Spleen (tissue), 11 donors: ENCODE results near the gene ABLIM2. TPM values are rescaled to one million over a fixed set of nuclear protein-coding genes. Genes with fewer than 3 reads are reported as not detected.
A peak's percentile ranks its signal among the peaks of the same experiment; 100 is the strongest.

Experiments
- DNase-seq: peaks from one replicate; pipeline ENCODE4 v3.0.0-alpha.2; 2020
- H3K27ac ChIP-seq, 8 donors: fragments of 200-600 bp; sonication (generic) in 7 of 8; 1 replicate in 4 of 8; 2 replicates in 4 of 8; pipeline versions ENCODE4 v1.5.0 to v1.8.0; 2016 to 2021; ENCODE audit warnings: inconsistent platforms in 4 of 8, mild to moderate bottlenecking in 4 of 8, moderate library complexity in 1 of 8
- H3K27me3 ChIP-seq, 7 donors: fragments of 200-600 bp; sonication (generic) in 6 of 7; replicated peaks in 1 of 7; 1 replicate in 4 of 7; 2 replicates in 3 of 7; pipeline versions ENCODE4 v1.5.0 to v1.8.0; 2016 to 2021; ENCODE audit warnings: inconsistent platforms in 3 of 7, mild to moderate bottlenecking in 1 of 7
- H3K36me3 ChIP-seq, 6 donors: fragments of 200-600 bp; sonication (generic) in 5 of 6; 1 replicate in 4 of 6; 2 replicates in 2 of 6; pipeline versions ENCODE4 v1.5.0 to v1.8.0; 2016 to 2021; ENCODE audit warnings: inconsistent platforms in 2 of 6
- H3K4me1 ChIP-seq, 6 donors: fragments of 200-600 bp; sonication (generic) in 5 of 6; 1 replicate in 3 of 6; 2 replicates in 3 of 6; pipeline versions ENCODE4 v1.5.0 to v1.8.0; 2016 to 2021; ENCODE audit warnings: inconsistent platforms in 3 of 6
- H3K4me3 ChIP-seq, 8 donors: fragments of 200-600 bp; sonication (generic) in 7 of 8; 1 replicate in 4 of 8; 2 replicates in 4 of 8; pipeline versions ENCODE4 v1.5.0 to v1.8.0; 2016 to 2021; ENCODE audit warnings: inconsistent platforms in 4 of 8, mild to moderate bottlenecking in 4 of 8, moderate library complexity in 2 of 8
- H3K9me3 ChIP-seq, 8 donors: fragments of 200-600 bp; sonication (generic) in 7 of 8; 1 replicate in 4 of 8; 2 replicates in 4 of 8; pipeline versions ENCODE4 v1.5.0 to v1.8.0; 2016 to 2021; ENCODE audit warnings: inconsistent platforms in 4 of 8
- POLR2A ChIP-seq, 3 donors: fragments of 450-650 bp; IDR thresholded peaks; one replicate each; pipeline ENCODE4 v1.5.1; 2017; ENCODE audit warnings: antibody characterized with exemption in 3 of 3, mild to moderate bottlenecking in 1 of 3
- POLR2AphosphoS5 ChIP-seq, 3 donors: sonication (generic); formaldehyde crosslinking; IDR thresholded peaks; one replicate each; pipeline ENCODE4 v1.5.1; 2017; ENCODE audit warnings: antibody characterized with exemption in 3 of 3
- WGBS, 5 donors: extraction: QIAGEN DNeasy Blood & Tissue Kit in 3 of 5; methylation state at CpG; one replicate each; pipeline versions ENCODE4 v1.1.5 to v1.1.7; 2013 to 2018; 5-methylcytosine and 5-hydroxymethylcytosine counted together
- intact Hi-C: fragments of 100-400 bp; cut with DNase I; formaldehyde crosslinking; loops from one replicate; pipeline ENCODE4 v1.15.0; 2023; ENCODE audit warnings: low total_unique reads
- polyA plus RNA-seq, 3 donors: library from polyadenylated mRNA; stranded (reverse); fragments of 200-250 nt; gene quantifications; one replicate each; pipeline ENCODE4 v1.2.1, GENCODE V29; 2013
- total RNA-seq, 7 donors: library from RNA; depleted of rRNA in 3 of 7; stranded (reverse); fragments of >200 nt in 3 of 7; fragmentation: NEBNext Ultra II Directional in 4 of 7; extraction: Animal tissue kit (Norgen Biotek cat#: 25700) in 4 of 7; gene quantifications; one replicate each; pipeline versions ENCODE4 v1.1.0 to v1.2.1, GENCODE V29; 2016 to 2021
- TF ChIP-seq, protein P1 (sequence below), 11 experiments: fragments of 200-600 bp in 7 of 11; fragments of 450-650 bp in 4 of 11; sonication (generic) in 4 of 11; IDR thresholded peaks in 8 of 11; conservative IDR thresholded peaks in 3 of 11; 1 replicate in 7 of 11; 2 replicates in 4 of 11; pipeline versions ENCODE4 v1.4.0 to v1.8.0; 2016 to 2021; ENCODE audit warnings: antibody characterized with exemption in 11 of 11, inconsistent platforms in 4 of 11, mild to moderate bottlenecking in 1 of 11
- donor health status: healthy with polysubstance abuse.
- donor health status: DM: no; HTN: no; CAD: no; lungs with moderate emphysema.
- donor health status: DM: no; HTN: no; CAD: no.
- donor health status: Bipolar disorder and iron deficiency.
- donor health status: healthy.
- donor health status: DM: no; HTN: no; CAD: no.
- donor health status: DM: yes; HTN: yes; CAD: no.

The ABLIM2 gene
- total and polyA plus RNA-seq, 10 donors = 11.8 to 127 (median 62.8) TPM

DNA sequence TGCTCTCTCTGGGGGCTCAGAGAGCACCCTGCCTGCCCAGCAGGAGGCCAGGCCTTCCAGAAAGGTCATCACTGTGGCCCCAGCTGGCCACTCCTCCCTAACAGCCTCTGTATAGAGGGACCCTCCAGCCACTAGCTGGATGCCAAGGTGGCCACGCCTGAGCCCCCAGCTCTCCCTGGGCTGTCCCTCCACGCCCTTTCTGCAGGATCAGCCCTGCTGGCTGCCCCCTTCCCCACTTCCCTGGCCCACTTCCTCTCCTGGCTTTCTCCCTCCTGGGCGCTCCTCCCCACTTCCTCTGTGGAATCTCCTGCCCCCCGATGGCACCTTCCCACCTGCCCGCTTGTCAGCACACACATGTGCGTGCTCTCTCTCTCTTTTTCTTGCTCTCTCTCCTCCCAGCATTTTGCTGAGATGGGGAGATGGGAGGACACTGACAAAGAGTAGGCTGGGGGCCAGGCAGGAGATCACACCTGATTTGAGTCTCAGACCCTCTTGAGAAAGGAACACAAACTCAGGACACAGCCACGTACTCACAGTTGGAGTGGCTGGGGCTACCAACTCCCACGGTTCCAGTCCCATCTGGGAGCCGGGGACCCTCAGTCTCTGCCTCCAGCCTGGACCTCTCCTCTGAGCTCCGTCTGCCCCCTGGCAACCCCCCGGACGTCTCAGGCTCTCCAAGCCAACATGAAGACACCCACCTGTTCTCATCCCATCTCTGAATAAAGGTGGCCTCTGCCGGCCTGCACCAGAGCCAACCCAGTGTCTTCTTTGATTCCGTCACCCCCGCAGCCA is 156.9 kb downstream of the ABLIM2 start:
- Histone ChIP-seq H3K4me3 (no peak overlapping the region), H3K36me3 (peaks cover 0 to 83% (median 21%) of the 10 kb centered on the region in 6 donors), H3K27ac (peak overlapping the region in 1 of 8 donors; percentile 11), H3K4me1 (no peaks in the 10 kb centered on the region), H3K9me3 (no peaks in the 10 kb centered on the region), H3K27me3 (no peaks in the 10 kb centered on the region)
- intact Hi-C loops = no loop called here
- TF ChIP-seq POLR2AphosphoS5 (IDR thresholded peaks at IDR 0.05) (no peak), POLR2A (IDR thresholded peaks at IDR 0.05) (no peak)
- TF ChIP-seq, protein P1, sequence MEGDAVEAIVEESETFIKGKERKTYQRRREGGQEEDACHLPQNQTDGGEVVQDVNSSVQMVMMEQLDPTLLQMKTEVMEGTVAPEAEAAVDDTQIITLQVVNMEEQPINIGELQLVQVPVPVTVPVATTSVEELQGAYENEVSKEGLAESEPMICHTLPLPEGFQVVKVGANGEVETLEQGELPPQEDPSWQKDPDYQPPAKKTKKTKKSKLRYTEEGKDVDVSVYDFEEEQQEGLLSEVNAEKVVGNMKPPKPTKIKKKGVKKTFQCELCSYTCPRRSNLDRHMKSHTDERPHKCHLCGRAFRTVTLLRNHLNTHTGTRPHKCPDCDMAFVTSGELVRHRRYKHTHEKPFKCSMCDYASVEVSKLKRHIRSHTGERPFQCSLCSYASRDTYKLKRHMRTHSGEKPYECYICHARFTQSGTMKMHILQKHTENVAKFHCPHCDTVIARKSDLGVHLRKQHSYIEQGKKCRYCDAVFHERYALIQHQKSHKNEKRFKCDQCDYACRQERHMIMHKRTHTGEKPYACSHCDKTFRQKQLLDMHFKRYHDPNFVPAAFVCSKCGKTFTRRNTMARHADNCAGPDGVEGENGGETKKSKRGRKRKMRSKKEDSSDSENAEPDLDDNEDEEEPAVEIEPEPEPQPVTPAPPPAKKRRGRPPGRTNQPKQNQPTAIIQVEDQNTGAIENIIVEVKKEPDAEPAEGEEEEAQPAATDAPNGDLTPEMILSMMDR (IDR thresholded peaks at IDR 0.05 in 8 of 11, conservative IDR thresholded peaks at IDR 0.05 in 3 of 11) = no peak
- 71 to 77% (median 74%) methylated on average over 15 of the region's 15 CpGs for WGBS, 5 donors
- DNase-seq = no peak

DNA sequence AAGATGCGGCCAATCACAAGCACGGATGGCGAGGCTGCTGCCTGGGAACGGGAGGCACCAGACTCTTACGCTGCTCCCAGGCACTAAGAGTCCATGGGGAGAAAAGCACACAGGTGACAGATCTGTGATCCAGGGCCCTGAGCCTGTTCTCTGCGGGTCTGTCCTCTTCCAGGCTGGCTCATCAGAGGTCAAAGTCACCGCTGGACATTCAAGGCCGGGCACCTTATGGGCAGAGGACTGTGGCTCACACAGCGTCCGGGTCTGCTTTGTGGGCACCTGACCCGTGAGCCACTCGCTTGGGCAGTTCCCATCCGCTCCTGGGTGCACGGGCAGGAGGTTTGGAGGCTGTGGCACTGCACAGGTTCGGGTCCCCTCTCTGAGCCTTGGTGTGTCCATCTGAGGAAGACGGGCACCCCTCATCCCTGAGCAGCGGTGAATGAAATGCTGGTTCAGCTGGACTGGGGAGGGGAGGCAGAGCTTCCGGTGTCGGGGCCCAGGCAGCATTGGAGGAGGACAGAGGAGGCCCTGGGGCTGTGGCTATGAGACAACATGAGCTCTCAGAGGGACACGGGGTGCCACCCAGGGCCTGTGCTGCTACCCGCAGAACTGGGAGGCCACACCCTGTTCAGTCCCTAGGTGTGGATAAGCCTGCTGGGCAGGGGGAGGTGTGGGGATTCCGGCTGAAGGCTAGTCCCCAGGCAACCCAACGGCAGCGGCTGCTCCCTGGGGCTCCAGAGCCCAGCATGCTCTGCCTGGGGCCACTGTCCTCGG is 157.7 kb downstream of the ABLIM2 start:
- no peak for DNase-seq
- TF ChIP-seq, protein P1 (IDR thresholded peaks at IDR 0.05 in 8 of 11, conservative IDR thresholded peaks at IDR 0.05 in 3 of 11) = no peak
- TF ChIP-seq POLR2A (IDR thresholded peaks at IDR 0.05) = no peak
- no peak for TF ChIP-seq POLR2AphosphoS5 (IDR thresholded peaks at IDR 0.05)
- Histone ChIP-seq H3K36me3 (peaks cover 0 to 75% (median 18%) of the 10 kb centered on the region in 6 donors), H3K27me3 (no peaks in the 10 kb centered on the region), H3K27ac (peak overlapping the region in 1 of 8 donors; percentile 11), H3K4me3 (no peak overlapping the region), H3K9me3 (no peaks in the 10 kb centered on the region), H3K4me1 (no peaks in the 10 kb centered on the region)
- WGBS, 5 donors = 79 to 86% (median 80%) methylated on average over 13 to 25 of the region's 25 CpGs
- intact Hi-C loops = no loop called here

DNA sequence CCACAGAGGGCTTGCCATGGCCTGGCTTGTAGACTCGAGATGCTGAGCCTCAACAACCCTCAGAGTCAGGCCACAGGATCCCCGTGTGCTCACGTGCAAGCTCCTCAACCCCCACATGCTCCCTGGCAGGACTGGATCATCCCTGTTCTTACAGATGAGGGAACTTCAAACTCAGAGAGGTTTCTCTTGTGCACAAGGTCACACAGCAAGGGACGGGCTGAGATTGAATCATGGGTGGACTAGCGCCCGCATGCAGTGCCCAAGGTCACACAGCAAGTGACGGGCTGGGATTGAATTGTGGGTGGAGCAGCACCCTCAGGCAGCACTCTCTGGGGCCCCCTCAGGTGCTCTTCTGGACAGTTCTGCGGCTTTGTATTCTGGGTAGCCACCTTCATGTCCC is 158.4 kb downstream of the ABLIM2 start:
- Histone ChIP-seq H3K4me1 (no peaks in the 10 kb centered on the region), H3K9me3 (peaks cover 0 to under 1% (median 0%) of the 10 kb centered on the region in 8 donors), H3K27me3 (no peaks in the 10 kb centered on the region), H3K27ac (no peak overlapping the region), H3K4me3 (no peak overlapping the region), H3K36me3 (peaks cover 0 to 68% (median 12%) of the 10 kb centered on the region in 6 donors)
- intact Hi-C loops = no loop called here
- WGBS, 5 donors = 72 to 89% (median 80%) methylated on average over 4 to 8 of the region's 8 CpGs
- no peak for DNase-seq
- TF ChIP-seq, protein P1 (IDR thresholded peaks at IDR 0.05 in 8 of 11, conservative IDR thresholded peaks at IDR 0.05 in 3 of 11) = no peak
- TF ChIP-seq POLR2A (IDR thresholded peaks at IDR 0.05) (no peak), POLR2AphosphoS5 (IDR thresholded peaks at IDR 0.05) (no peak)

DNA sequence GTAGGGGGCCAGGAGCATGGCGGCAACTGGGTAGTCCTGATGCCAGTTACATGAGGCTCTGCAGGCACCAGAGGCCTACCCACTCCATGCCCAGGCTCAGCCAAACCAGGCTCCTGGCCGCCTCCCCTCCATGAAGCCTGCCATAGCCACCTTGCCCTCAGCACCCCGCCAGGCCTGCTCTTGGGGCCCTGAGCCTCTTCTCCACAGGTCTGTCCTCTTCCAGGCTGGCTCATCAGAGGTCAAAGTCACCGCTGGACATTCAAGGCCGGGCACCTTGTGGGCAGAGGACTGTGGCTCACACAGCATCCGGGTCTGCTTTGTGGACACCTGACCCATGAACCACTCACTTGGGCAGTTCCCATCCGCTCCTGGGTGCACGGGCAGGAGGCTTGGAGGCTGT is 158.9 kb downstream of the ABLIM2 start:
- intact Hi-C loops = no loop called here
- Histone ChIP-seq H3K36me3 (peaks cover 0 to 63% (median 7%) of the 10 kb centered on the region in 6 donors), H3K27me3 (no peaks in the 10 kb centered on the region), H3K27ac (no peak overlapping the region), H3K4me1 (no peaks in the 10 kb centered on the region), H3K4me3 (no peak overlapping the region), H3K9me3 (peaks cover 0 to 2% (median 0%) of the 10 kb centered on the region in 8 donors)
- 85 to 98% (median 86%) methylated on average over 5 to 8 of the region's 8 CpGs for WGBS, 5 donors
- no peak for DNase-seq
- TF ChIP-seq POLR2A (IDR thresholded peaks at IDR 0.05) (no peak), POLR2AphosphoS5 (IDR thresholded peaks at IDR 0.05) (no peak)
- TF ChIP-seq, protein P1 (IDR thresholded peaks at IDR 0.05 in 8 of 11, conservative IDR thresholded peaks at IDR 0.05 in 3 of 11) = no peak
